Epithelial cell of esophagus (primary cell): ENCODE data around the gene HNRNPL.
A peak's percentile ranks its signal among the peaks of the same experiment; 100 is the strongest.
"Not testable (repeated sequence)": the region's sequence is repeated elsewhere in the genome, so short reads cannot be mapped to it uniquely, and the experiment has no call there.

ENCODE experiments used
- DNase-seq: peaks from one replicate; pipeline ENCODE4 v3.0.0; 2010; ENCODE audit warnings: low read depth
- H3K4me3 ChIP-seq: 2 replicates; pipeline ENCODE4 v1.5.1; 2011; ENCODE audit warnings: mild to moderate bottlenecking, low read length, control low read depth
- CTCF ChIP-seq: IDR thresholded peaks from 2 replicates; pipeline ENCODE4 v1.5.1; 2011; ENCODE audit warnings: low read depth, mild to moderate bottlenecking, low read length, control low read depth, inconsistent platforms; ENCODE audit not compliant: insufficient read depth; ENCODE audit errors: missing control alignments

HNRNPL gene

GRCh38 chr19:38869160-38869835, 19.5 kb upstream of the HNRNPL start:
- peak overlapping the region; percentile 32 for H3K4me3 ChIP-seq
- DNase-seq, result no peak
- no peak for TF ChIP-seq CTCF

- DNase-seq, result no peak
- no peak for TF ChIP-seq CTCF
- H3K4me3 ChIP-seq, result no peak overlapping the region
These were observed 18.8 kb upstream of the HNRNPL start for GRCh38 chr19:38868551-38868950.

DNA sequence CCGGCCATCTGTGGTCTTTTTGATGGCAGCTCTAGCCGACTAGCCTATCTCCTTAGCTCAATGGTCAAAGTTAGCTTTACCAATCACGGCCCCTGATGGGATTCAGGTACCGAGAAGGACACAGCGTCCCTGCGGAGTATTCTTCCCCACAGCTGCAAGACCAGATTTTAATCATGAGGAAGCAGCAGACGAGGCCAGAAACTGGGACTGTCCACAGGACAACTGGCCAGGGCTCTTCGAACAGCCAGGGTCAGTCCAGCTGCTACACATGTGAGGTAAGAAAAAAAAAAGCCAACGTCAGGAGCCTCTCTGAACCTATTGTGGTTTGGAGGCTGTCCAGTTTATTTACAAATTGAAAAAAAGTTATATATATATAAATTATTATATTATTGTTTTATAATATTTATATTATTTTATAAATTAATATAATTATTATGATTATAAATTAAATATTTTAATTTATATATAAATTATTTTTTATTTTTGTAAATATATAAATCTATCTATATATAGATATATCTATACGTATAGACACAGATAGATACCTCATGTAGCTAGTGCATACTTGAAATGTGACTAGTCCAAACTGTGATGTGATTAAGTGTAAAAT, 17.5 kb upstream of the HNRNPL start:
- no peak for TF ChIP-seq CTCF
- no peak for DNase-seq
- no peak overlapping the region for H3K4me3 ChIP-seq

GRCh38 chr19:38862321-38863059, 12.7 kb upstream of the HNRNPL start:
- no peak for DNase-seq
- no peak for TF ChIP-seq CTCF
- H3K4me3 ChIP-seq, result no peak overlapping the region

GRCh38 chr19:38861368-38861767, 11.6 kb upstream of the HNRNPL start:
- H3K4me3 ChIP-seq, result no peak overlapping the region
- no peak for DNase-seq
- TF ChIP-seq CTCF, result no peak

GRCh38 chr19:38859631-38860204, 9.9 kb upstream of the HNRNPL start:
- H3K4me3 ChIP-seq, DNase-seq: not testable (repeated sequence)

- TF ChIP-seq CTCF, result no peak
- DNase-seq, result no peak
- H3K4me3 ChIP-seq, result no peak overlapping the region
These were observed 7.0 kb upstream of the HNRNPL start for GRCh38 chr19:38856813-38857212.

DNA sequence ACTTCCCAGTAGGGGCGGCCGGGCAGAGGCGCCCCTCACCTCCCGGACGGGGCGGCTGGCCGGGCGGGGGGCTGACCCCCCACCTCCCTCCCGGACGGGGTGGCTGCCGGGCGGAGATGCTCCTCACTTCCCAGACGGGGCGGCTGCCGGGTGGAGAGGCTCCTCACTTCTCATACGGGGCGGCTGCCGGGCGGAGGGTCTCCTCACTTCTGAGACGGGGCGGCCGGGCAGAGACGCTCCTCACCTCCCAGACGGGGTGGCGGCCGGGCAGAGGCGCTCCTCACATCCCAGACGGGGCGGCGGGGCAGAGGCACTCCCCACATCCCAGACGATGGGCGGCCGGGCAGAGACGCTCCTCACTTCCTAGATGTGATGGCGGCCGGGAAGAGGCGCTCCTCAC, 6.0 kb upstream of the HNRNPL start:
- DNase-seq, H3K4me3 ChIP-seq: not testable (repeated sequence)

GRCh38 chr19:38854961-38855360, 5.2 kb upstream of the HNRNPL start:
- not testable (repeated sequence) for H3K4me3 ChIP-seq, DNase-seq
